Activated T-helper 1 cell treated with anti-CD3 and anti-CD28 coated beads, Interleukin-12 subunit alpha, Interleukin-12 subunit beta, Interleukin-2, Interleukin-4 antibody, amounts not matched to agents 30 ng/mL and 10 ng/mL and 1 ng/mL, durations not matched to agents 14 hours and 24 hours and 36 hours (primary cell): ENCODE results near the gene MBD3. TPM values are rescaled to one million over a fixed set of nuclear protein-coding genes. Genes with fewer than 3 reads are reported as not detected.

Experiments used
- DNase-seq: peaks from one replicate; pipeline ENCODE4 v3.0.0; 2021; ENCODE audit warnings: low spot score
- H3K27ac Mint-ChIP-seq: one replicate; pipeline ENCODE4 v1.8.0; 2021; ENCODE audit warnings: mild to moderate bottlenecking, mixed read lengths
- H3K27me3 Mint-ChIP-seq: one replicate; pipeline ENCODE4 v1.8.0; 2022; ENCODE audit warnings: mild to moderate bottlenecking, moderate library complexity, mixed read lengths; ENCODE audit not compliant: insufficient read depth
- H3K36me3 Mint-ChIP-seq: one replicate; pipeline ENCODE4 v1.8.0; 2021; ENCODE audit warnings: low read depth, mixed read lengths
- H3K4me1 Mint-ChIP-seq: one replicate; pipeline ENCODE4 v1.8.0; 2021; ENCODE audit warnings: low read depth, mixed read lengths
- H3K4me3 Mint-ChIP-seq: one replicate; pipeline ENCODE4 v1.8.0; 2021; ENCODE audit warnings: mild to moderate bottlenecking, moderate library complexity, mixed read lengths
- H3K9me3 Mint-ChIP-seq: one replicate; pipeline ENCODE4 v1.8.0; 2021; ENCODE audit warnings: mixed read lengths
- intact Hi-C: fragments of 100-400 bp; cut with micrococcal nuclease; formaldehyde crosslinking; loops from one replicate; pipeline ENCODE4 v1.15.1; 2024
- total RNA-seq: library from RNA; stranded (reverse); gene quantifications from 2 replicates; pipeline ENCODE4 v1.2.3, GENCODE V29; 2022

MBD3 gene
- total RNA-seq, 1 donor from 2014 or later = 136 TPM

DNA sequence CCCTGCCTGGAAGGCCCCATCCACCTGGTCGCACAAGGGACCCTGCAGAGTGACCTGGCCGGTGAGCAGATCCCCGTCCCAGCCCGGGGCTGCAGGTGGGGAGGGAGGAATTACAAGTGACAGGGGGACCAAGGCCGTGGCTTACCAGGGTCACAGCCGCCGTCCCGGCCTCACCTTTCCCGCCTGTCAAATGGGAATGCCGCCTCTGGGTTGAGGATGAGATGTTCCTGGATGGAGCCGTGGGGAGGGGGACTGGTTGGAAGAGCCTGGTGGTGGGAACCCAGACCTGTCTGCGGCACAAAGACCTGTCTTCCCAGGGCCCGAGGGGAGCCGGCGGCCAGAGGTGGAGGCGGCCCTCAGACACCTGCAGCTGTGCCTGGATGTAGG is 63.2 kb downstream of the MBD3 start:
- intact Hi-C loops = no loop called here
- Mint-ChIP-seq H3K4me3 (no peak overlapping the region), H3K9me3 (no peaks in the 10 kb centered on the region), H3K27me3 (peaks cover 6% of the 10 kb centered on the region), H3K27ac (no peak overlapping the region), H3K4me1 (no peaks in the 10 kb centered on the region), H3K36me3 (no peaks in the 10 kb centered on the region)
- no peak for DNase-seq

GRCh38 chr19:1528596-1529429 is 63.9 kb downstream of the MBD3 start:
- intact Hi-C loops = no loop called here
- no peak overlapping the region for H3K27ac Mint-ChIP-seq
- peaks cover 8% of the 10 kb centered on the region for H3K27me3 Mint-ChIP-seq
- H3K9me3 Mint-ChIP-seq = no peaks in the 10 kb centered on the region
- DNase-seq = no peak
- H3K4me3 Mint-ChIP-seq = no peak overlapping the region
- no peaks in the 10 kb centered on the region for H3K36me3 Mint-ChIP-seq
- H3K4me1 Mint-ChIP-seq = no peaks in the 10 kb centered on the region

DNA sequence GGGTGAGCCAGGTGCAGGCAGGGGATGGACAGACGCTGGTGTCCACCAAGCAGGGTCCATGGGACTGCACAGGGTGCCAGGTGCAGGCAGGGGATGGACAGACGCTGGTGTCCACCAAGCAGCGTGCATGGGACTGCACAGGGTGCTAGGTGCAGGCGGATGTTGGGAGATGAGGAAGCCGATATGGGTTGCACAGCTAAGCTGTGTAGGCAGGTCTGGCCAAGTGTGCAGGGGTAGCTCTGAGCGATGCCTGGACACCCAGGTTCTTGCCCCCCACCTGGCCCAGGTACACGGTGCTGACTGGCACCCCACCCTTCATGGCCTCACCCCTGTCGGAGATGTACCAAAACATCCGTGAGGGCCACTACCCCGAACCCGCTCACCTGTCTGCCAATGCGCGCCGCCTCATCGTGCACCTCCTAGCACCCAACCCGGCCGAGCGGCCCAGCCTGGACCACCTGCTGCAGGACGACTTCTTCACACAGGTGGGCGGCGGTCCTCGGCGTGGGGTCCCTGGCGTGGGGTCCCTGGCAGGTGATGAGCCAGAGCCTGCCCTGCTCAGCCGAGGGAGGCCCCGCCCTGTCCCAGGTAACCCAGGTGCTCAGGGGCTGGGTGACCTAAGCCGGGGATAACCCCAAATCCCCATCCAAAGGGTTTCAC is 64.9 kb downstream of the MBD3 start:
- no peak overlapping the region for H3K27ac Mint-ChIP-seq
- no peak overlapping the region for H3K4me3 Mint-ChIP-seq
- no peaks in the 10 kb centered on the region for H3K36me3 Mint-ChIP-seq
- peaks cover 15% of the 10 kb centered on the region for H3K27me3 Mint-ChIP-seq
- DNase-seq = no peak
- intact Hi-C loops = no loop called here
- H3K9me3 Mint-ChIP-seq = no peaks in the 10 kb centered on the region
- no peaks in the 10 kb centered on the region for H3K4me1 Mint-ChIP-seq

- Mint-ChIP-seq H3K27ac (no peak overlapping the region), H3K9me3 (no peaks in the 10 kb centered on the region), H3K36me3 (no peaks in the 10 kb centered on the region), H3K27me3 (peaks cover 16% of the 10 kb centered on the region), H3K4me1 (no peaks in the 10 kb centered on the region), H3K4me3 (no peak overlapping the region)
- DNase-seq = no peak
- intact Hi-C loops = no loop called here
Observed at GRCh38 chr19:1526979-1527649, 65.6 kb downstream of the MBD3 start.

DNA sequence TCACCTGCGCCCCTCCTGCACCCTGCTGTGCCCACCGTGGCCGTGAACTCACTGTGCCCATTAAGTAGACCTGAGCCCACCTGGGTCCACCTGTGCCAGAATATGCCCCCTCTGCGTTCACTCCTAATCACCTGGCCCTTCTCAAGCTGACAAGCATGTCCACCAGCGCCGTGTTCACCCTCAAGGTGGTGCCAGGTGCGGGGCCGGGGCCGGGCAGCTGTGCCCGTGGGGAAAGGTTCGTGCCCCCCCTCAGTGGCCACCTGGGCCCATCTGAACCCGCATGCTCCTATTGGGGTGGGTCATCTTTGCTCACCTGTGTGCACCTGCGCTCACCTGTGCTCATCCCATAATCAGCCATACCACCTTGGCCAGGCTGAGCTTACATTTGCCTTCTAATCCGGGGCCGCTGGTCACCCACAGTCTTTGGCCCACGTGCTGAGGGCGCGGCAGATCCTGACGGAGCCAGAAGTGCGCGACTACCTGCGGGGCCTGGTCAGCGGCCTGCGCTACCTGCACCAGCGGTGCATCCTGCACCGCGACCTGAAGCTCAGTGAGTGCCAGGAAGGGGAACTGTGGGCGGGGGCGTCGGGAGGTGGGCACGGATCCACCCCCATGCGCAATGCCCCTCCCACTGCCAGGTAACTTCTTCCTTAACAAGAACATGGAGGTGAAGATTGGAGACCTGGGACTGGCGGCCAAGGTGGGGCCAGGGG is 66.4 kb downstream of the MBD3 start:
- Mint-ChIP-seq H3K36me3 (no peaks in the 10 kb centered on the region), H3K4me3 (no peak overlapping the region), H3K9me3 (no peaks in the 10 kb centered on the region), H3K27me3 (peaks cover 16% of the 10 kb centered on the region), H3K4me1 (no peaks in the 10 kb centered on the region), H3K27ac (no peak overlapping the region)
- no peak for DNase-seq
- intact Hi-C loops = no loop called here

- intact Hi-C loops = no loop called here
- no peak overlapping the region for H3K27ac Mint-ChIP-seq
- no peak overlapping the region for H3K4me3 Mint-ChIP-seq
- H3K27me3 Mint-ChIP-seq = peaks cover 16% of the 10 kb centered on the region
- H3K36me3 Mint-ChIP-seq = no peaks in the 10 kb centered on the region
- no peaks in the 10 kb centered on the region for H3K4me1 Mint-ChIP-seq
- H3K9me3 Mint-ChIP-seq = no peaks in the 10 kb centered on the region
- DNase-seq = no peak
Observed at GRCh38 chr19:1525343-1525742, 67.3 kb downstream of the MBD3 start.

- Mint-ChIP-seq H3K27ac (no peak overlapping the region), H3K4me1 (no peaks in the 10 kb centered on the region), H3K9me3 (no peaks in the 10 kb centered on the region), H3K4me3 (no peak overlapping the region), H3K36me3 (no peaks in the 10 kb centered on the region), H3K27me3 (peaks cover 16% of the 10 kb centered on the region)
- no peak for DNase-seq
- intact Hi-C loops = no loop called here
Observed at GRCh38 chr19:1524972-1525325, 67.7 kb downstream of the MBD3 start.

DNA sequence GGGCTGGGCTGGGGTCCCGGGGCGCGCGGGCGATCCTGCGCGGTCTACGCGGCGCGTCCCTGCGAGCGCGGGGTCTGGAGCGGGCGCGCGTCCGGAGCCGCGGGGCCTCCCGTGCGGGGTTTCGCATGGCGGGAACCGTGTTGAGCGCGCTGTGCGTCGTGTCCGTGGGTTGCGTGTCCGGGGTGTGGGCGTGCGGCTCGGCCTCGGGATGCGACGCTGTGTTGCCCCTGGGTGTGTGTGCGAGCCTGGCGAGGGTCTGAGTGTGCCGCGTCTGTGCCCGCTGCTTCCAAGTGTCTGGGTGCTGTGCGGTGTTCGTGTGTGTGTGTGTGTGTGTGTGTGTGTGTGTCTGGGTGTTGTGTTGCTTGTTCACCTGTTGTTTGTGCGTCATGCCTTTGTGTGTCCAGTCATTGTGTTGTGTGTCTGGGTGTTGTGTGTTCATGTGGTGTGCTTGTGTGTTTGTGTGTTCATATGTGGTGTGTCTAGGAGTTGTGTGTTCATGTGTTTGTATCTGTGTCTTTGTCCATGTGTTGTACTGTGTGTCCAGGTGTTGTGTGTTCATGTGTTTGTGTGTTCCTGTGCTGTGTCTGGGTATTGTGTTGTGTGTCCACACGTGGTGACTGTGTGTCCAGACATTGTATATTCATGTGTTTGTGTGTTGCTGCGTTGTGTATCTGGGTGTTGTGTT is 68.2 kb downstream of the MBD3 start:
- peaks cover 16% of the 10 kb centered on the region for H3K27me3 Mint-ChIP-seq
- no peak overlapping the region for H3K27ac Mint-ChIP-seq
- H3K4me3 Mint-ChIP-seq = no peak overlapping the region
- intact Hi-C loops = no loop called here
- no peaks in the 10 kb centered on the region for H3K4me1 Mint-ChIP-seq
- H3K9me3 Mint-ChIP-seq = no peaks in the 10 kb centered on the region
- DNase-seq = no peak
- H3K36me3 Mint-ChIP-seq = no peaks in the 10 kb centered on the region

Other genes starting within 250 kb of the MBD3 start
- 97.9 and 98.8 TPM in 2 replicates for gene NDUFS7, start 209.0 kb downstream of the MBD3 start, total RNA-seq
- gene GAMT, start 191.3 kb downstream of the MBD3 start, total RNA-seq = 21.7 and 22.3 TPM in 2 replicates
- gene DAZAP1, start 185.3 kb downstream of the MBD3 start, total RNA-seq = 301 and 304 TPM in 2 replicates
- 1,387 and 1,455 TPM in 2 replicates for gene RPS15, start 154.5 kb downstream of the MBD3 start, total RNA-seq
- 0.16 and 0.17 TPM in 2 replicates for gene APC2, start 142.7 kb downstream of the MBD3 start, total RNA-seq
- 37.1 and 38.5 TPM in 2 replicates for gene C19orf25, start 113.7 kb downstream of the MBD3 start, total RNA-seq
- gene PCSK4, start 102.5 kb downstream of the MBD3 start, total RNA-seq = 0.26 and 1.5 TPM in 2 replicates
- 1.4 TPM in 2 replicates for gene REEP6, start 101.7 kb downstream of the MBD3 start, total RNA-seq
- gene ADAMTSL5, start 79.8 kb downstream of the MBD3 start, total RNA-seq = 3.6 and 7.0 TPM in 2 replicates
- gene PLK5, start 68.8 kb downstream of the MBD3 start, total RNA-seq = not detected in 2 replicates
- 14.6 and 15.0 TPM in 2 replicates for gene MEX3D, start 24.5 kb downstream of the MBD3 start, total RNA-seq
- 171 and 176 TPM in 2 replicates for gene UQCR11, start 12.6 kb upstream of the MBD3 start, total RNA-seq
- 163 and 172 TPM in 2 replicates for gene TCF3, start 59.8 kb upstream of the MBD3 start, total RNA-seq
- not detected in 2 replicates for gene ONECUT3, start 160.6 kb upstream of the MBD3 start, total RNA-seq
- 4.1 and 5.0 TPM in 2 replicates for gene ATP8B3, start 219.4 kb upstream of the MBD3 start, total RNA-seq